GM12865 (cell line): ENCODE results near the gene DOCK8.

Experiments
- DNase-seq: peaks from one replicate; pipeline ENCODE4 v3.0.0; 2010; ENCODE audit warnings: low read depth
- H3K4me3 ChIP-seq: 2 replicates; pipeline ENCODE4 v1.5.1; 2011; ENCODE audit warnings: mild to moderate bottlenecking, low read depth, low read length, control low read depth
- CTCF ChIP-seq: IDR thresholded peaks from 2 replicates; pipeline ENCODE4 v1.5.1; 2011; ENCODE audit warnings: low read length, control low read depth, low read depth, inconsistent platforms; ENCODE audit not compliant: insufficient read depth; ENCODE audit errors: missing control alignments

The DOCK8 gene

GRCh38 chr9:456365-456764, 241.7 kb downstream of the DOCK8 start:
- no peak for TF ChIP-seq CTCF
- H3K4me3 ChIP-seq: no peak overlapping the region
- no peak for DNase-seq

- no peak overlapping the region for H3K4me3 ChIP-seq
- no peak for DNase-seq
- no peak for TF ChIP-seq CTCF
Observed at GRCh38 chr9:458590-458989, 243.9 kb downstream of the DOCK8 start.

- no peak for TF ChIP-seq CTCF
- no peak overlapping the region for H3K4me3 ChIP-seq
- no peak for DNase-seq
Observed at GRCh38 chr9:459491-460444, 245.1 kb downstream of the DOCK8 start.

GRCh38 chr9:462121-462520, 247.5 kb downstream of the DOCK8 start:
- DNase-seq: no peak
- TF ChIP-seq CTCF: no peak
- H3K4me3 ChIP-seq: no peak overlapping the region

GRCh38 chr9:462606-463005, 247.9 kb downstream of the DOCK8 start:
- no peak for TF ChIP-seq CTCF
- no peak overlapping the region for H3K4me3 ChIP-seq

GRCh38 chr9:463455-464171, 248.9 kb downstream of the DOCK8 start:
- TF ChIP-seq CTCF: no peak
- H3K4me3 ChIP-seq: no peak overlapping the region
- no peak for DNase-seq

More at GRCh38 chr9:462606-463005, 247.9 kb downstream of the DOCK8 start:
- no peak for DNase-seq
